Activated CD4-positive, alpha-beta memory T cell treated with anti-CD3 and anti-CD28 coated beads for 36 hours (primary cell): ENCODE data around the gene BRSK2. TPM values are rescaled to one million over a fixed set of nuclear protein-coding genes. Genes with fewer than 3 reads are reported as not detected.

ENCODE experiments used
- CTCF ChIA-PET: fragments of 350-600 bp; sonication (Branson Sonifier 250); formaldehyde crosslinking; loops from one replicate; lab custom pipeline; 2021; ENCODE audit warnings: antibody characterized with exemption, inconsistent platforms; lab: Charles Lee
- POLR2A ChIA-PET: fragments of 350-600 bp; sonication (Branson Sonifier 250); formaldehyde crosslinking; loops from one replicate; lab custom pipeline; 2021; ENCODE audit warnings: antibody characterized with exemption; lab: Charles Lee
- DNase-seq: peaks from one replicate; pipeline ENCODE4 v3.0.0-alpha.2; 2020
- H3K27ac Mint-ChIP-seq: one replicate; pipeline ENCODE4 v1.8.0; 2021; ENCODE audit warnings: mixed read lengths
- H3K27me3 Mint-ChIP-seq: one replicate; pipeline ENCODE4 v1.8.0; 2021; ENCODE audit warnings: mixed read lengths
- H3K36me3 Mint-ChIP-seq: one replicate; pipeline ENCODE4 v1.8.0; 2021; ENCODE audit warnings: mixed read lengths
- H3K4me1 Mint-ChIP-seq: one replicate; pipeline ENCODE4 v1.8.0; 2021; ENCODE audit warnings: low read depth, mixed read lengths
- H3K4me3 Mint-ChIP-seq: one replicate; pipeline ENCODE4 v1.8.0; 2021; ENCODE audit warnings: mild to moderate bottlenecking, mixed read lengths
- H3K9me3 Mint-ChIP-seq: one replicate; pipeline ENCODE4 v1.8.0; 2021; ENCODE audit warnings: mixed read lengths
- intact Hi-C: fragments of 100-400 bp; cut with micrococcal nuclease; formaldehyde crosslinking; loops from one replicate; pipeline ENCODE4 v1.15.1; 2023
- total RNA-seq, 2 experiments: library from RNA; stranded (reverse); gene quantifications; one replicate each; pipeline ENCODE4 v1.2.3, GENCODE V29; 2021

BRSK2 gene
- total RNA-seq, 2 experiments from 2014 or later: 0.46 to 0.64 TPM

GRCh38 chr11:1494650-1495049, 104.9 kb downstream of the BRSK2 start:
- POLR2A ChIA-PET: no interaction called here
- Mint-ChIP-seq H3K9me3 (no peaks in the 10 kb centered on the region), H3K36me3 (peaks cover 10% of the 10 kb centered on the region), H3K4me1 (peaks cover 63% of the 10 kb centered on the region), H3K4me3 (no peak overlapping the region), H3K27me3 (no peaks in the 10 kb centered on the region), H3K27ac (no peak overlapping the region)
- CTCF ChIA-PET: interaction anchor here (4.8 kb wide), 1 partner anchor 20 kb away, joined by 20 read pairs; no protein-coding TSS in a partner anchor
- intact Hi-C loops: no loop called here
- DNase-seq: no peak

GRCh38 chr11:1496091-1496760, 106.5 kb downstream of the BRSK2 start:
- Mint-ChIP-seq H3K36me3 (peaks cover 13% of the 10 kb centered on the region), H3K4me1 (peaks cover 64% of the 10 kb centered on the region), H3K27ac (peak overlapping the region; percentile 46), H3K27me3 (no peaks in the 10 kb centered on the region), H3K9me3 (no peaks in the 10 kb centered on the region), H3K4me3 (no peak overlapping the region)
- POLR2A ChIA-PET: no interaction called here
- DNase-seq: no peak
- CTCF ChIA-PET: interaction anchor here (4.8 kb wide), 1 partner anchor 19 kb away, joined by 20 read pairs; no protein-coding TSS in a partner anchor
- intact Hi-C loops: no loop called here

GRCh38 chr11:1496761-1497095, 107.0 kb downstream of the BRSK2 start:
- H3K4me1 Mint-ChIP-seq: peaks cover 65% of the 10 kb centered on the region
- intact Hi-C loops: no loop called here
- ChIA-PET POLR2A (no interaction called here), CTCF (interaction anchor here (4.8 kb wide), 1 partner anchor 18 kb away, joined by 20 read pairs; no protein-coding TSS in a partner anchor)
- no peak for DNase-seq
- H3K9me3 Mint-ChIP-seq: no peaks in the 10 kb centered on the region
- H3K27me3 Mint-ChIP-seq: no peaks in the 10 kb centered on the region
- H3K36me3 Mint-ChIP-seq: peaks cover 14% of the 10 kb centered on the region
- H3K4me3 Mint-ChIP-seq: no peak overlapping the region
- H3K27ac Mint-ChIP-seq: peak overlapping the region; percentile 46

DNA sequence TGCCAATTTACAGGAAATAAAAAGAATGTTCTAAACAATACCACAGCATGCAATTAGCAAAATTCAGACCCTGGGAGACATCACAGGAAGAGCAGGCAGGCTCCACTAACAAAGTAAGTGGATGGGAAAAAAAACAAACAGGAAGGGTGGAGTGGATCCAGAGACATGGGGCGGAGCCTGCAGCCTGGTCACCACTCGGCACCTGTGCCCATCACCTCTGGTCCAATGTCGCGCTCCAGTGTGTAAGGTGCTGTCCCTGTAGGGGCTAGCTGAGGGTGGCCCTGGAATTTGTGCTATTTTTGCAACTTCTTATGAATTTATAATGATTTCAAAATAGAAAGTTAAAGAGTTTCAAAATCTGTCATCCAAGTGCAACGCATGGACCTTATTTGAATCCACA, 107.9 kb downstream of the BRSK2 start:
- Mint-ChIP-seq H3K36me3 (peaks cover 15% of the 10 kb centered on the region), H3K27me3 (no peaks in the 10 kb centered on the region), H3K4me1 (peaks cover 63% of the 10 kb centered on the region), H3K4me3 (no peak overlapping the region), H3K9me3 (no peaks in the 10 kb centered on the region), H3K27ac (peak overlapping the region; percentile 46)
- ChIA-PET POLR2A (no interaction called here), CTCF (interaction anchor here (1.0 to 4.8 kb wide), 2 partner anchors 17 to 49 kb away, joined by 3 to 20 read pairs; no protein-coding TSS in a partner anchor)
- intact Hi-C loops: no loop called here
- peak; percentile 31 for DNase-seq

DNA sequence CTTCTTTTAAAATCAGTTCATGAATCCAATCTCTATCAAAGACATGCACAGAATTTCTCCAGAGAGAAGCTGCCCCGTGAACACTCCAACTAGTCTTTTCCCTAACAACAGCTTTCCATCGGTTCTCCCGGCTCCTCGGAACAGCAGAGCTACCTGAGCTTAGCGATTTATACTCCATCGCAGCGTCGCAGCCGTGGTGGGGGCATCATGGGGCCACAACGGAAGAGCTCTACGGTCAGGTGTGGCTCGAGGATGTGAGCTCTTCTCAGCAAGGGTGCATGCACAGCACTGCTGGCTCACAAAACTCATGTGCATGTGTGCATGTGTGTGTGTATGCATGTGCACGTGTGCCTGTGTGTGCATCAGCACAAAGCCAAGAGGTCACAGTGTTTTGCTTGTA, 108.5 kb downstream of the BRSK2 start:
- H3K27me3 Mint-ChIP-seq: no peaks in the 10 kb centered on the region
- no peak for DNase-seq
- H3K4me1 Mint-ChIP-seq: peaks cover 58% of the 10 kb centered on the region
- peaks cover 15% of the 10 kb centered on the region for H3K36me3 Mint-ChIP-seq
- ChIA-PET POLR2A (no interaction called here), CTCF (interaction anchor here (1.0 kb wide), 1 partner anchor 49 kb away, joined by 3 read pairs; no protein-coding TSS in a partner anchor)
- intact Hi-C loops: no loop called here
- H3K27ac Mint-ChIP-seq: peak overlapping the region; percentile 40
- no peaks in the 10 kb centered on the region for H3K9me3 Mint-ChIP-seq
- no peak overlapping the region for H3K4me3 Mint-ChIP-seq

- H3K9me3 Mint-ChIP-seq: no peaks in the 10 kb centered on the region
- H3K27me3 Mint-ChIP-seq: no peaks in the 10 kb centered on the region
- H3K27ac Mint-ChIP-seq: no peak overlapping the region
- CTCF ChIA-PET: interaction anchor here (1.0 kb wide), 1 partner anchor 16 kb away, joined by 3 read pairs; no protein-coding TSS in a partner anchor
- H3K36me3 Mint-ChIP-seq: peaks cover 15% of the 10 kb centered on the region
- DNase-seq: no peak
- no peak overlapping the region for H3K4me3 Mint-ChIP-seq
- H3K4me1 Mint-ChIP-seq: peaks cover 50% of the 10 kb centered on the region
- POLR2A ChIA-PET: no interaction called here
- intact Hi-C loops: no loop called here
These were observed 109.6 kb downstream of the BRSK2 start for GRCh38 chr11:1499261-1499890.

DNA sequence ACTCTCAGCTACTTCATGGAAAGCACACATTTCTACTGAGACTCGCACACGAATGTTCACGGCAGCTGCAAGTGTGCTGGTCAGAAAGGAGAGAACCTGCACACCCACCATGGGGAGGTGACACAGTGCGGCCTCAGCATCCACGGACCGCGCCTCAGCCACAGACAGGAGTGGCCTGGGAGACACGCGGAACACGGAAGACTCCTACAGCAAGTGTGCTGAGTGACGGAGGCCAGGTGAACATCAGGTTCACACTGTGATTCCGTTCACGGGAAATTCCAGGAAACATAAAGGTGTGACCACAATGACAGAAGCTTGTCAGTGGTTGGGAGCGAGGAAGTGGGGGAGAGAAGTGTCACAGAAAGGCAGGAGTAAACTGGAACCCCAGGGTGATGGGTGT, 110.2 kb downstream of the BRSK2 start:
- Mint-ChIP-seq H3K4me3 (no peak overlapping the region), H3K9me3 (no peaks in the 10 kb centered on the region), H3K36me3 (peaks cover 15% of the 10 kb centered on the region), H3K27ac (no peak overlapping the region), H3K4me1 (peaks cover 46% of the 10 kb centered on the region), H3K27me3 (no peaks in the 10 kb centered on the region)
- POLR2A ChIA-PET: no interaction called here
- no peak for DNase-seq
- CTCF ChIA-PET: interaction anchor here (1.0 kb wide), 1 partner anchor 15 kb away, joined by 3 read pairs; no protein-coding TSS in a partner anchor
- intact Hi-C loops: no loop called here

DNA sequence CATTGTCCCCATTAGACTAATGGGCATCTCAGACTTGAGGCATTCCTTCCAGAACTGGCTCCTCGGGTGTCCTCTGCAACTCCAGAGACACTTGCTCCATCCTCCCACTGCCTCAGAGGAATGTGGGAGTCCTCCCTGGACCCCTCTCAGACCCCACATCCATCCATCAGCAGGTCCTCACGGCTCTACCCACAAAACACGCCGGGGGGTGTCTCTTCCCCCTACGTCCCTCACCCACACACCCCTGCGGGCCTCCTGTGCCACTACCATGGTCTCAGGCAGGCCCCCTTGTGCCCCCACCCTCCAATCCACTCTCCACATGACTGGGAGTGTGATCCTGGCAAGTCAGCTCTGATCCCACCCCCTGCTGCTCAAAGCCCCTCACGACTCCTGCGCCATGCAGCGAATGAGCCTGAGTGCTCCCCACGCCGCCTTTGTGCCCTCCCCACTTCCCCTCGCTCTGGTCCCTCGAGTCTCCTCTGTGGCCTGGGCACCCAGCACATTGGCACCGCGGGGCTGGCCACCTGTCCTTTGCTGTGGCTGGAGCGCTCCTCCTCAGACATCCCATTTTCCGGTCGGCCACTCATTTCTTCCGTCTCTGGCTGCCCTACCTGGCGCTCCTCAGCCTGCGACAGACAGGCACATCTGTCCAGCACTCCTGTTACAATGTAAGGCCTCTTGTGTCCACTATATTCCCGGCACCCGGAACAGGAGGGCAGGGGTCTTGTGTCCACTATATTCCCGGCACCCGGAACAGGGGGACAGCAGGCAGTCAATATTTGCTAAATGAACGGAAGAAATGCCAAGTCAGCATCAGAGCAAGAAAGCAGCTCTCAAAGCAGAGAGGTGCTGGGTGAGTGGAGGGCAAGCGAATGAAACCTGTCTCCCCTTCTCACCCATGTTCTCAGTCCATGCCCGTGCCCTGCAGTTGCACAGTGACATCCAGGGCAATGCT, 111.0 kb downstream of the BRSK2 start:
- Mint-ChIP-seq H3K9me3 (no peaks in the 10 kb centered on the region), H3K4me1 (peaks cover 42% of the 10 kb centered on the region), H3K27me3 (no peaks in the 10 kb centered on the region), H3K27ac (no peak overlapping the region), H3K36me3 (peaks cover 14% of the 10 kb centered on the region), H3K4me3 (no peak overlapping the region)
- intact Hi-C loops: no loop called here
- POLR2A ChIA-PET: no interaction called here
- no peak for DNase-seq
- CTCF ChIA-PET: interaction anchor here (1.0 kb wide), 1 partner anchor 15 kb away, joined by 3 read pairs; no protein-coding TSS in a partner anchor

- intact Hi-C loops: no loop called here
- Mint-ChIP-seq H3K27me3 (no peaks in the 10 kb centered on the region), H3K27ac (no peak overlapping the region), H3K4me1 (peaks cover 37% of the 10 kb centered on the region), H3K36me3 (peaks cover 13% of the 10 kb centered on the region), H3K4me3 (no peak overlapping the region), H3K9me3 (no peaks in the 10 kb centered on the region)
- no peak for DNase-seq
- POLR2A ChIA-PET: no interaction called here
- CTCF ChIA-PET: no interaction called here
These were observed 111.9 kb downstream of the BRSK2 start for GRCh38 chr11:1501421-1502167.

DNA sequence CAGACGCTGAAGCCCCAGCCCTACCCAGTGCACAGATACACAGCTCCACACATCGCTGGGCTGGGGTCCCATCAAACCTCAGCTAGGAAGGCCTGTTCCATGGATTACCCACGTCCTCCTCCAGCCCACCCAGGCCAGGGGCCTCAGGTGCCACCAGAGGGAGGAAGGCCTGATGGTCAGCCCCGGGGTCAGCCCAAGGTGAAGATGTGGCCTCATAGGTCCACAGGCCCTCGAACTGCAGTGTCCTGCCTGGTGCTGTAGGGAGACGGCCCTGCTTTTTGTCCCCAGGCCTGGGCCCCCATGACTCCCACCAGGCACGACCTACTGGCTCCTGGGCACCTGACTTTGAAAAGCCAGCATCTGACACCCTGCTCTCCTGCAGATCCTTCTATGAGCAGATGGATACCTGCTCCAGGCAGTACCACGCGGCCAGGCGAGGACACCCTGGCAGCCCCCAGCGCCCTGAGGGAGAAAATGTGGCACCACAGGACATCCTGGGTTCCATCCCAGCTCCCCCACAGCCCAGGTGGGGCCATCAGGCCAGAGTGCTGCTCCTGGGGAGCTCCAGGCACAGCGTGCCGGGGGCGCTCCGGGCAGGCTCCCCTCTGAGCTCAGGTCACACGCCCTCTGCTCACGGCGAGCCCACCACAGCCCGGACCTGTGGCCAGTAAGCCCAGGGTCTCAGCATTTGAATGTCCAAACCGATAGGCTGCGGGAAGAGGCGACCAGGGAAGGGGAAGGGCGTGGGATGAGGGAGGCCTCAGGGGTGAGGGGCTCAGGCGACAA, 112.6 kb downstream of the BRSK2 start:
- peaks cover 13% of the 10 kb centered on the region for H3K36me3 Mint-ChIP-seq
- no peak for DNase-seq
- no peaks in the 10 kb centered on the region for H3K27me3 Mint-ChIP-seq
- no peak overlapping the region for H3K4me3 Mint-ChIP-seq
- POLR2A ChIA-PET: no interaction called here
- no peak overlapping the region for H3K27ac Mint-ChIP-seq
- CTCF ChIA-PET: no interaction called here
- H3K4me1 Mint-ChIP-seq: peaks cover 29% of the 10 kb centered on the region
- no peaks in the 10 kb centered on the region for H3K9me3 Mint-ChIP-seq
- intact Hi-C loops: no loop called here
